K562 (cell line): Measurements from ENCODE around the gene TRAPPC12.

Experiments
- ASH1L ChIP-seq: fragments of 450-650 bp; IDR thresholded peaks from 2 replicates; pipeline ENCODE4 v1.6.1; 2018; ENCODE audit warnings: borderline replicate concordance, mild to moderate bottlenecking, low read depth; ENCODE audit not compliant: partially characterized antibody
- ATF2 ChIP-seq: sonication (generic); formaldehyde crosslinking; IDR thresholded peaks from 2 replicates; pipeline ENCODE4 v1.8.1; 2022; ENCODE audit warnings: missing genetic modification reagents
- CTCF ChIP-seq, 3 experiments: IDR thresholded peaks in 2 of 3; conservative IDR thresholded peaks in 1 of 3; 2 replicates each; pipeline ENCODE4 v1.5.1; 2011 to 2012; ENCODE audit warnings: low read length in 3 of 3, mild to moderate bottlenecking in 3 of 3, control low read depth in 2 of 3, improper control_type of control experiment in 1 of 3, inconsistent platforms in 1 of 3, low read depth in 1 of 3, mixed read lengths in 1 of 3, moderate library complexity in 1 of 3; ENCODE audit not compliant: insufficient read depth in 2 of 3
- FOXM1 ChIP-seq, 2 experiments: fragments of 450-650 bp in 1 of 2; sonication (generic) in 1 of 2; formaldehyde crosslinking in 1 of 2; IDR thresholded peaks; 2 replicates each; pipeline versions ENCODE4 v1.6.1 to v1.9.0; 2017 to 2022; ENCODE audit warnings: low read depth in 2 of 2, mild to moderate bottlenecking in 2 of 2, missing genetic modification reagents in 1 of 2, moderate library complexity in 1 of 2
- NFIC ChIP-seq: fragments of 450-650 bp; IDR thresholded peaks from 2 replicates; pipeline ENCODE4 v1.6.1; 2017; ENCODE audit warnings: mild to moderate bottlenecking, inconsistent platforms
- NR2C2 ChIP-seq, 2 experiments: fragments of 200-800 bp in 1 of 2; sonication (Bioruptor generic) in 1 of 2; sonication (generic) in 1 of 2; formaldehyde crosslinking in 1 of 2; IDR thresholded peaks; 2 replicates each; pipeline versions ENCODE4 v1.6.1 to v1.8.0; 2016 to 2022; ENCODE audit warnings: mild to moderate bottlenecking in 1 of 2, missing compliant biosample characterization in 1 of 2, missing genetic modification characterization in 1 of 2, missing genetic modification reagents in 1 of 2
- REST ChIP-seq, 2 experiments: fragments of 450-650 bp; formaldehyde crosslinking in 1 of 2; IDR thresholded peaks; 2 replicates each; pipeline versions ENCODE4 v1.4.0 to v1.6.1; 2014 to 2020; ENCODE audit warnings: mild to moderate bottlenecking in 2 of 2, borderline replicate concordance in 1 of 2, low read depth in 1 of 2
- YY1 ChIP-seq, 3 experiments: IDR thresholded peaks; 2 replicates each; pipeline ENCODE4 v1.6.1; 2011; ENCODE audit warnings: low read length in 2 of 3, mild to moderate bottlenecking in 2 of 3, moderate library complexity in 2 of 3, borderline replicate concordance in 1 of 3, control low read depth in 1 of 3, low read depth in 1 of 3; ENCODE audit not compliant: insufficient read depth in 3 of 3, insufficient replicate concordance in 2 of 3, control insufficient read depth in 1 of 3, insufficient read length in 1 of 3; ENCODE audit errors: extremely low read depth in 1 of 3
- ZNF174 ChIP-seq: fragments of 250-450 bp; sonication (Bioruptor Pico); IDR thresholded peaks from 2 replicates; pipeline ENCODE4 v1.4.0; 2020; ENCODE audit warnings: mild to moderate bottlenecking
- ZNF696 ChIP-seq: fragments of 250-450 bp; sonication (Bioruptor Pico); conservative IDR thresholded peaks from 2 replicates; pipeline ENCODE4 v1.4.0; 2020; ENCODE audit warnings: mild to moderate bottlenecking, moderate library complexity

GRCh38 chr2:3387644-3388411, 8.3 kb downstream of the TRAPPC12 start:
- TF ChIP-seq ZNF174 (no peak), ATF2 (CRISPR knock-in tag) (no peak), REST (IDR thresholded peaks at IDR 0.05; ENCODE audit: borderline replicate concordance) (no peak), REST (CRISPR knock-in tag; IDR thresholded peaks at IDR 0.05; ENCODE audit: low read depth) (no peak), CTCF (IDR thresholded peaks at IDR 0.05 in 2 of 3, conservative IDR thresholded peaks at IDR 0.05 in 1 of 3; ENCODE audit: insufficient read depth in 2 of 3, low read depth in 1 of 3, low read length in 3 of 3) (no peak), FOXM1 (IDR thresholded peaks at IDR 0.05; ENCODE audit: low read depth) (no peak), FOXM1 (CRISPR knock-in tag; IDR thresholded peaks at IDR 0.05; ENCODE audit: low read depth) (no peak), ZNF696 (CRISPR knock-in tag) (no peak), YY1 (IDR thresholded peaks at IDR 0.05; ENCODE audit: borderline replicate concordance in 1 of 3, control insufficient read depth in 1 of 3, extremely low read depth in 1 of 3, insufficient read depth in 3 of 3, insufficient read length in 1 of 3, insufficient replicate concordance in 2 of 3, low read depth in 1 of 3, low read length in 2 of 3) (no peak), NFIC (no peak), NR2C2 (CRISPR knock-in tag; IDR thresholded peaks at IDR 0.05) (no peak), NR2C2 (tag; IDR thresholded peaks at IDR 0.05) (no peak), ASH1L (no peak)
